GM19023 (cell line): ENCODE measurements around the gene DNAJB2.
"Not testable (repeated sequence)": the region's sequence is repeated elsewhere in the genome, so short reads cannot be mapped to it uniquely, and the experiment has no call there.

ENCODE experiments used
- ATAC-seq: cut with Tn5 transposase; IDR thresholded peaks from one replicate; pipeline ENCODE4 v1.9.1; 2021; ENCODE audit warnings: mild to moderate bottlenecking, moderate library complexity; ENCODE audit not compliant: unreplicated experiment

DNAJB2 gene

GRCh38 chr2:219298759-219299371 lies 19.7 kb downstream of the DNAJB2 start:
- peak; percentile 51 for ATAC-seq

GRCh38 chr2:219299372-219299760 lies 20.2 kb downstream of the DNAJB2 start:
- ATAC-seq, result no peak

- ATAC-seq, result no peak
Observed at GRCh38 chr2:219300022-219300421, 20.9 kb downstream of the DNAJB2 start.

- no peak for ATAC-seq
Observed at GRCh38 chr2:219302412-219302968, 23.3 kb downstream of the DNAJB2 start.

- no peak for ATAC-seq
Observed at GRCh38 chr2:219304223-219304622, 25.1 kb downstream of the DNAJB2 start.

GRCh38 chr2:219306047-219306446 lies 26.9 kb downstream of the DNAJB2 start:
- no peak for ATAC-seq

GRCh38 chr2:219308142-219309101 lies 29.3 kb downstream of the DNAJB2 start:
- ATAC-seq, result no peak

- no peak for ATAC-seq
Observed at GRCh38 chr2:219309278-219309677, 30.1 kb downstream of the DNAJB2 start, which contains the start of gene PTPRN. TSS of gene PTPRN (minus strand) at chr2:219309401. CDS start at chr2:219309332, 69 bp downstream.

- not testable (repeated sequence) for ATAC-seq
Observed at GRCh38 chr2:219312683-219313263, 33.6 kb downstream of the DNAJB2 start.

GRCh38 chr2:219314804-219315468 lies 35.8 kb downstream of the DNAJB2 start:
- no peak for ATAC-seq

GRCh38 chr2:219323434-219323833 lies 44.3 kb downstream of the DNAJB2 start:
- ATAC-seq, result no peak

- ATAC-seq, result no peak
Observed at GRCh38 chr2:219325136-219325535, 46.0 kb downstream of the DNAJB2 start.

- ATAC-seq, result no peak
Observed at GRCh38 chr2:219325657-219326315, 46.6 kb downstream of the DNAJB2 start.

GRCh38 chr2:219327719-219328118 lies 48.6 kb downstream of the DNAJB2 start:
- no peak for ATAC-seq

- ATAC-seq, result no peak
Observed at GRCh38 chr2:219331560-219332213, 52.5 kb downstream of the DNAJB2 start.

GRCh38 chr2:219332542-219332941 lies 53.4 kb downstream of the DNAJB2 start, which contains the start of gene RESP18:
TSS of gene RESP18 (minus strand) at chr2:219332744.
- ATAC-seq, result no peak

- ATAC-seq, result no peak
Observed at GRCh38 chr2:219334076-219334475, 54.9 kb downstream of the DNAJB2 start.

GRCh38 chr2:219335373-219335786 lies 56.2 kb downstream of the DNAJB2 start:
- no peak for ATAC-seq
